ENCODE measurements around the gene IL17RC.

The IL17RC gene

GRCh38 chr3:9955067-9955502 lies 38.2 kb downstream of the IL17RC start:
- Histone ChIP-seq H3K36me3 (ENCODE audit: control insufficient read depth, insufficient read depth, low read length) (no peaks in the 10 kb centered on the region), H3K9me3 (ENCODE audit: control insufficient read depth, low read length) (no peaks in the 10 kb centered on the region), H3K4me1 (ENCODE audit: control insufficient read depth, insufficient read depth, low read length) (no peaks in the 10 kb centered on the region), H3K27ac (ENCODE audit: insufficient read depth, low read depth, low read length, poor library complexity, severe bottlenecking) (no peak overlapping the region), H3K4me3 (ENCODE audit: insufficient read depth, low read depth, low read length) (no peak overlapping the region), H3K27me3 (ENCODE audit: control insufficient read depth, insufficient read depth, low read length, poor library complexity, severe bottlenecking) (no peaks in the 10 kb centered on the region)
- 31 to 39% methylated on average over 12 of the region's 12 CpGs for WGBS, 2 experiments

DNA sequence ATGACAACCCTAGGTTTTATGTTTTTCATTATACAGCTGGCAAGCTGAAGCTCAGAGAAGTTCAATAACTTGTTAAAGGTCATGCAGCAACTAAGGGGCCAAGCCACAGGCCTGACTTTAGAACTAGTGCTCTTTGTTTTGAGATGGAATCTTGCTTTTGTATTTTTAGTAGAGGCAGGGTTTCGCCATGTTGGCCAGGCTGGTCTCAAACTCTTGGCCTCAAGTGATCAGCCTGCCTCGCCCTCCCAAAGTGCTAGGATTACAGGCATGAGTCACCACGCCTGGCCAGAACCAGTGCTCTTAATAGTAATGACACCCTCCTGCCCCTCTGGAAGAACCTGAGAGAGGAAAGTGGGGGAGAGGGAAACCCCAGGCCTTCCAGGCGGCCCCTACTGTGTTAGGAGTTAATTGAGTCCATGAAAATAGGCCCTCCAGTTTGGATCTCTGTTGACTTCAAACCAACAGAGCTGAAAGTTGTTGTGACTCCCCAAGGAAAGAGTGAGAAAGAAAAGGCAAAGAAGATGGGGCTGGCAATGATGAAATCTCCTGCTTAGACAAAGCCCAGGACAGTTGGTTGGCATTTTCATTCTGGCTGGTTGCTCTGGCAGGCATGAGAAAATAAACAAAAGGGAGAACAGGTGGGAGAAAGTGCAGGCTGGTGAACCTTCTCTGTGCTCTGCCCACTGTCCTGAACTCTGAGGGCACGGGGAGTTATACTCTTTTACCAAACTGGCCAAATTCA lies 38.9 kb downstream of the IL17RC start:
- WGBS, 2 experiments, result 82 to 86% methylated on average over 5 of the region's 5 CpGs
- Histone ChIP-seq H3K27me3 (ENCODE audit: control insufficient read depth, insufficient read depth, low read length, poor library complexity, severe bottlenecking) (no peaks in the 10 kb centered on the region), H3K36me3 (ENCODE audit: control insufficient read depth, insufficient read depth, low read length) (no peaks in the 10 kb centered on the region), H3K4me3 (ENCODE audit: insufficient read depth, low read depth, low read length) (no peak overlapping the region), H3K27ac (ENCODE audit: insufficient read depth, low read depth, low read length, poor library complexity, severe bottlenecking) (no peak overlapping the region), H3K4me1 (ENCODE audit: control insufficient read depth, insufficient read depth, low read length) (no peaks in the 10 kb centered on the region), H3K9me3 (ENCODE audit: control insufficient read depth, low read length) (no peaks in the 10 kb centered on the region)

GRCh38 chr3:9957214-9957613 lies 40.3 kb downstream of the IL17RC start:
- H3K4me1 ChIP-seq (ENCODE audit: control insufficient read depth, insufficient read depth, low read length), result no peaks in the 10 kb centered on the region
- H3K27me3 ChIP-seq (ENCODE audit: control insufficient read depth, insufficient read depth, low read length, poor library complexity, severe bottlenecking), result no peaks in the 10 kb centered on the region
- no peaks in the 10 kb centered on the region for H3K36me3 ChIP-seq (ENCODE audit: control insufficient read depth, insufficient read depth, low read length)
- WGBS, 2 experiments, result 64 to 78% methylated on average over 4 to 5 of the region's 5 CpGs
- no peak overlapping the region for H3K27ac ChIP-seq (ENCODE audit: insufficient read depth, low read depth, low read length, poor library complexity, severe bottlenecking)
- no peaks in the 10 kb centered on the region for H3K9me3 ChIP-seq (ENCODE audit: control insufficient read depth, low read length)
- H3K4me3 ChIP-seq (ENCODE audit: insufficient read depth, low read depth, low read length), result no peak overlapping the region

GRCh38 chr3:9965200-9965875 lies 48.4 kb downstream of the IL17RC start:
- whole genome bisulfite sequencing, 2 experiments, result 91% methylated on average over 5 to 6 of the region's 6 CpGs

DNA sequence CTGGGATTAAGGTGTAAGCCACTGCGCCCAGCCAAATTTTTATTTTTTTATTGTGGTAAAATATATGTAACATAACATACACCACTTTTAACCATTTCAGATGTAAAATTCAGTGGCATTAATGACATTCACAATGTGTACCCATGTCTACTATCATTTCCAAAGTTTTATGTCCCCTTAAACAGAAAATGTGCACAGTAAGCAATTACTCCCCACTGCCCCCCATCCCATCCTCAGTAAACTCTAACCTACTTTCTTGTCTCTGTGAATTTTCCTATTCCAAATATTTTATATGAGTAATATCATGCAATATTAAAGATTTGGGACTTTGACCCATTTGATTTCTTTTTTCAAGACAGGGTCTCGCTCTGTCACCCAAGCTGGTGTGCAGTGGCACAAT lies 49.9 kb downstream of the IL17RC start:
- Histone ChIP-seq H3K4me1 (ENCODE audit: control insufficient read depth, insufficient read depth, low read length) (no peaks in the 10 kb centered on the region), H3K27ac (ENCODE audit: insufficient read depth, low read depth, low read length, poor library complexity, severe bottlenecking) (no peak overlapping the region), H3K27me3 (ENCODE audit: control insufficient read depth, insufficient read depth, low read length, poor library complexity, severe bottlenecking) (no peaks in the 10 kb centered on the region), H3K4me3 (ENCODE audit: insufficient read depth, low read depth, low read length) (no peak overlapping the region), H3K9me3 (ENCODE audit: control insufficient read depth, low read length) (no peaks in the 10 kb centered on the region), H3K36me3 (ENCODE audit: control insufficient read depth, insufficient read depth, low read length) (peaks cover 9% of the 10 kb centered on the region)
- WGBS, 2 experiments, result 99 to 100% methylated on average over 1 to 2 of the region's 2 CpGs

More at GRCh38 chr3:9965200-9965875, 48.4 kb downstream of the IL17RC start:
- Histone ChIP-seq H3K36me3 (ENCODE audit: control insufficient read depth, insufficient read depth, low read length) (peaks cover 7% of the 10 kb centered on the region), H3K4me1 (ENCODE audit: control insufficient read depth, insufficient read depth, low read length) (no peaks in the 10 kb centered on the region), H3K9me3 (ENCODE audit: control insufficient read depth, low read length) (no peaks in the 10 kb centered on the region), H3K4me3 (ENCODE audit: insufficient read depth, low read depth, low read length) (no peak overlapping the region), H3K27me3 (ENCODE audit: control insufficient read depth, insufficient read depth, low read length, poor library complexity, severe bottlenecking) (no peaks in the 10 kb centered on the region), H3K27ac (ENCODE audit: insufficient read depth, low read depth, low read length, poor library complexity, severe bottlenecking) (no peak overlapping the region)

- Histone ChIP-seq H3K27me3 (ENCODE audit: control insufficient read depth, insufficient read depth, low read length, poor library complexity, severe bottlenecking) (no peaks in the 10 kb centered on the region), H3K9me3 (ENCODE audit: control insufficient read depth, low read length) (no peaks in the 10 kb centered on the region), H3K27ac (ENCODE audit: insufficient read depth, low read depth, low read length, poor library complexity, severe bottlenecking) (no peak overlapping the region), H3K4me1 (ENCODE audit: control insufficient read depth, insufficient read depth, low read length) (no peaks in the 10 kb centered on the region), H3K4me3 (ENCODE audit: insufficient read depth, low read depth, low read length) (no peak overlapping the region), H3K36me3 (ENCODE audit: control insufficient read depth, insufficient read depth, low read length) (peaks cover 15% of the 10 kb centered on the region)
- 94 to 96% methylated on average over 4 of the region's 4 CpGs for WGBS, 2 experiments
Measured at GRCh38 chr3:9969632-9970019, 52.7 kb downstream of the IL17RC start.

GRCh38 chr3:9970020-9970652 lies 53.2 kb downstream of the IL17RC start:
- Histone ChIP-seq H3K36me3 (ENCODE audit: control insufficient read depth, insufficient read depth, low read length) (peaks cover 19% of the 10 kb centered on the region), H3K4me3 (ENCODE audit: insufficient read depth, low read depth, low read length) (no peak overlapping the region), H3K27ac (ENCODE audit: insufficient read depth, low read depth, low read length, poor library complexity, severe bottlenecking) (no peak overlapping the region), H3K27me3 (ENCODE audit: control insufficient read depth, insufficient read depth, low read length, poor library complexity, severe bottlenecking) (no peaks in the 10 kb centered on the region), H3K9me3 (ENCODE audit: control insufficient read depth, low read length) (no peaks in the 10 kb centered on the region), H3K4me1 (ENCODE audit: control insufficient read depth, insufficient read depth, low read length) (no peaks in the 10 kb centered on the region)
- WGBS, 2 experiments, result 94 to 97% methylated on average over 2 to 3 of the region's 3 CpGs

GRCh38 chr3:9976721-9977709 lies 60.1 kb downstream of the IL17RC start:
- H3K4me3 ChIP-seq (ENCODE audit: insufficient read depth, low read depth, low read length), result no peak overlapping the region
- no peak overlapping the region for H3K27ac ChIP-seq (ENCODE audit: insufficient read depth, low read depth, low read length, poor library complexity, severe bottlenecking)
- peaks cover 20% of the 10 kb centered on the region for H3K36me3 ChIP-seq (ENCODE audit: control insufficient read depth, insufficient read depth, low read length)
- WGBS, 2 experiments, result 90 to 97% methylated on average over 7 of the region's 7 CpGs
- no peaks in the 10 kb centered on the region for H3K27me3 ChIP-seq (ENCODE audit: control insufficient read depth, insufficient read depth, low read length, poor library complexity, severe bottlenecking)
- H3K9me3 ChIP-seq (ENCODE audit: control insufficient read depth, low read length), result no peaks in the 10 kb centered on the region
- H3K4me1 ChIP-seq (ENCODE audit: control insufficient read depth, insufficient read depth, low read length), result no peaks in the 10 kb centered on the region

DNA sequence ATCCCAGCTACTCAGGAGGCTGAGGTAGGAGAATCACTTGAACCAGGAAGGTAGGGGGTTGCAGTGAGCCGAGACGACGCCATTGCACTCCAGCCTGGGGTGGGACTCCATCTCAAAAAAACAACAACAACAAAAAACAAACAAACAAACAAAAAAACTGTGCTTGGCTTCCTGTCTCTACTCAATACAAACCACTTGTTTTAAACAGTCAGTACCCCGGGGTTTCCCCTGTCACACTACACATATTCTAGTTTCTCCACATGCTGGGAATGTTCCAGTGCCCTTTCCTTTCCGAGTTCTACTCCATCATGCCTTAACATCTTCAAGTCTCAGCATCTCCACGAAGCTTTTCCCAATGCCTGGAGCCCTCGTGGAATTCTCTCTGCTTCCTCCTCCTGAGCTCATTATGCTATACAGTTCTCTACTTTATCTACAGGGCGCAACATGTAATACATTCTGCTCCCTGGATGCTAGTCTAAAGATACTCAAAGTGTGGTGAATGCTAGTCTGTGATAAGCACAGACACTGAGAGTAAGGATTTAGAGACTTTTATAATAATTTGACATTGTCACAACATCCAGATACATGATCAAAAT lies 61.9 kb downstream of the IL17RC start:
- H3K36me3 ChIP-seq (ENCODE audit: control insufficient read depth, insufficient read depth, low read length), result peaks cover 18% of the 10 kb centered on the region
- no peak overlapping the region for H3K4me3 ChIP-seq (ENCODE audit: insufficient read depth, low read depth, low read length)
- H3K4me1 ChIP-seq (ENCODE audit: control insufficient read depth, insufficient read depth, low read length), result no peaks in the 10 kb centered on the region
- WGBS, 2 experiments, result 91% methylated on average over 7 to 8 of the region's 8 CpGs
- no peaks in the 10 kb centered on the region for H3K27me3 ChIP-seq (ENCODE audit: control insufficient read depth, insufficient read depth, low read length, poor library complexity, severe bottlenecking)
- no peak overlapping the region for H3K27ac ChIP-seq (ENCODE audit: insufficient read depth, low read depth, low read length, poor library complexity, severe bottlenecking)
- H3K9me3 ChIP-seq (ENCODE audit: control insufficient read depth, low read length), result no peaks in the 10 kb centered on the region
